Liver (tissue), 9 donors: Measurements from ENCODE around the gene SREBF1. TPM values are rescaled to one million over a fixed set of nuclear protein-coding genes. Genes with fewer than 3 reads are reported as not detected.

ENCODE experiments used
- DNase-seq: peaks from one replicate; pipeline ENCODE4 v3.0.0-alpha.2; 2017; ENCODE audit warnings: low spot score
- H3K27ac ChIP-seq, 2 donors: one replicate each; pipeline ENCODE4 v1.7.0; 2013; ENCODE audit warnings: inconsistent platforms in 2 of 2, low read length in 2 of 2, control low read depth in 1 of 2, low read depth in 1 of 2, mild to moderate bottlenecking in 1 of 2
- H3K27me3 ChIP-seq, 4 donors: one replicate each; pipeline versions ENCODE4 v1.6.1 to v1.7.0; 2013; ENCODE audit warnings: low read length in 3 of 4, inconsistent platforms in 1 of 4, mild to moderate bottlenecking in 1 of 4, moderate library complexity in 1 of 4; ENCODE audit not compliant: control insufficient read depth in 4 of 4, insufficient read depth in 4 of 4
- H3K36me3 ChIP-seq, 4 donors: one replicate each; pipeline versions ENCODE4 v1.6.1 to v1.7.0; 2013; ENCODE audit warnings: low read length in 3 of 4, mild to moderate bottlenecking in 3 of 4, low read depth in 1 of 4, moderate library complexity in 1 of 4; ENCODE audit not compliant: control insufficient read depth in 4 of 4, insufficient read depth in 3 of 4
- H3K4me1 ChIP-seq, 4 donors: one replicate each; pipeline versions ENCODE4 v1.6.1 to v1.7.0; 2013; ENCODE audit warnings: low read length in 3 of 4, mild to moderate bottlenecking in 3 of 4, moderate library complexity in 1 of 4; ENCODE audit not compliant: control insufficient read depth in 4 of 4, insufficient read depth in 4 of 4
- H3K4me3 ChIP-seq, 3 donors: one replicate each; pipeline versions ENCODE4 v1.6.1 to v1.7.0; 2013; ENCODE audit warnings: low read length in 3 of 3, control low read depth in 1 of 3, low read depth in 1 of 3, mild to moderate bottlenecking in 1 of 3
- H3K9ac ChIP-seq, 2 donors: one replicate each; pipeline ENCODE4 v1.7.0; 2013; ENCODE audit warnings: low read length in 2 of 2, mild to moderate bottlenecking in 2 of 2, moderate library complexity in 2 of 2, control low read depth in 1 of 2, low read depth in 1 of 2
- H3K9me3 ChIP-seq, 4 donors: one replicate each; pipeline versions ENCODE4 v1.6.1 to v1.7.0; 2013; ENCODE audit warnings: low read length in 3 of 4; ENCODE audit not compliant: control insufficient read depth in 4 of 4
- EGR1 ChIP-seq, 2 donors: IDR thresholded peaks; 2 replicates each; pipeline ENCODE4 v1.6.1; 2016 to 2018; ENCODE audit warnings: antibody characterized with exemption in 2 of 2, low read depth in 2 of 2
- FOXA1 ChIP-seq: IDR thresholded peaks from 2 replicates; pipeline ENCODE4 v1.6.1; 2016; ENCODE audit warnings: antibody characterized with exemption
- HNF4A ChIP-seq, 2 donors: conservative IDR thresholded peaks; 2 replicates each; pipeline ENCODE4 v1.6.1; 2016; ENCODE audit warnings: antibody characterized with exemption in 2 of 2, mild to moderate bottlenecking in 2 of 2
- HNF4G ChIP-seq: IDR thresholded peaks from 2 replicates; pipeline ENCODE4 v1.6.1; 2016; ENCODE audit warnings: antibody characterized with exemption
- JUND ChIP-seq, 2 donors: IDR thresholded peaks; 2 replicates each; pipeline ENCODE4 v1.6.1; 2016; ENCODE audit warnings: antibody characterized with exemption in 2 of 2
- MAX ChIP-seq: IDR thresholded peaks from 2 replicates; pipeline ENCODE4 v1.6.1; 2016; ENCODE audit warnings: antibody characterized with exemption
- NR2F2 ChIP-seq: IDR thresholded peaks from 2 replicates; pipeline ENCODE4 v1.6.1; 2016; ENCODE audit warnings: antibody characterized with exemption
- RAD21 ChIP-seq, 2 donors: IDR thresholded peaks; 2 replicates each; pipeline ENCODE4 v1.6.1; 2016; ENCODE audit warnings: antibody characterized with exemption in 2 of 2, mild to moderate bottlenecking in 2 of 2
- REST ChIP-seq: IDR thresholded peaks from 2 replicates; pipeline ENCODE4 v1.6.1; 2016; ENCODE audit warnings: antibody characterized with exemption, mild to moderate bottlenecking
- RXRA ChIP-seq, 2 donors: IDR thresholded peaks; 2 replicates each; pipeline ENCODE4 v1.6.1; 2017 to 2018; ENCODE audit warnings: antibody characterized with exemption in 2 of 2, mild to moderate bottlenecking in 1 of 2
- SP1 ChIP-seq: IDR thresholded peaks from 2 replicates; pipeline ENCODE4 v1.6.1; 2018; ENCODE audit warnings: antibody characterized with exemption, mild to moderate bottlenecking
- TAF1 ChIP-seq: conservative IDR thresholded peaks from 2 replicates; pipeline ENCODE4 v1.6.1; 2016; ENCODE audit warnings: antibody characterized with exemption, mild to moderate bottlenecking
- YY1 ChIP-seq: IDR thresholded peaks from 2 replicates; pipeline ENCODE4 v1.6.1; 2016; ENCODE audit warnings: antibody characterized with exemption, mild to moderate bottlenecking
- WGBS: extraction: QIAGEN DNeasy Blood & Tissue Kit; methylation state at CpG from one replicate; pipeline ENCODE4 v1.1.7; 2013; 5-methylcytosine and 5-hydroxymethylcytosine counted together
- polyA plus RNA-seq, 2 donors: library from polyadenylated mRNA; stranded (reverse) in 1 of 2; unstranded in 1 of 2; fragments of 200-250 nt in 1 of 2; fragments of >200 nt in 1 of 2; fragmentation: Nextera tagmentation in 1 of 2; extraction: Ambion mirVana in 1 of 2; gene quantifications; one replicate each; pipeline versions ENCODE4 v1.2.1 to v1.2.3, GENCODE V29; 2013 to 2015
- total RNA-seq, 2 donors: library from RNA; depleted of rRNA; stranded (reverse); fragments of >200 nt; gene quantifications; one replicate each; pipeline ENCODE4 v1.2.3, GENCODE V29; 2014
- TF ChIP-seq, protein P1 (sequence below): IDR thresholded peaks from 2 replicates; pipeline ENCODE4 v1.6.1; 2016; ENCODE audit warnings: antibody characterized with exemption
- TF ChIP-seq, protein P2 (sequence below): IDR thresholded peaks from 2 replicates; pipeline ENCODE4 v1.6.1; 2016; ENCODE audit warnings: antibody characterized with exemption
- TF ChIP-seq, protein P3 (sequence below): fragments of 150-350 bp; IDR thresholded peaks from 2 replicates; pipeline ENCODE4 v1.5.1; 2017; ENCODE audit warnings: improper control_type of control experiment, low read depth, low read length; ENCODE audit not compliant: missing input control
- donor health status: healthy.
- donor health status: healthy.
- donor health status: healthy.
- donor health status: healthy.
- donor health status: healthy.

Gene SREBF1
- total and polyA plus RNA-seq, 4 donors, result 66.8 to 133 (median 101) TPM

DNA sequence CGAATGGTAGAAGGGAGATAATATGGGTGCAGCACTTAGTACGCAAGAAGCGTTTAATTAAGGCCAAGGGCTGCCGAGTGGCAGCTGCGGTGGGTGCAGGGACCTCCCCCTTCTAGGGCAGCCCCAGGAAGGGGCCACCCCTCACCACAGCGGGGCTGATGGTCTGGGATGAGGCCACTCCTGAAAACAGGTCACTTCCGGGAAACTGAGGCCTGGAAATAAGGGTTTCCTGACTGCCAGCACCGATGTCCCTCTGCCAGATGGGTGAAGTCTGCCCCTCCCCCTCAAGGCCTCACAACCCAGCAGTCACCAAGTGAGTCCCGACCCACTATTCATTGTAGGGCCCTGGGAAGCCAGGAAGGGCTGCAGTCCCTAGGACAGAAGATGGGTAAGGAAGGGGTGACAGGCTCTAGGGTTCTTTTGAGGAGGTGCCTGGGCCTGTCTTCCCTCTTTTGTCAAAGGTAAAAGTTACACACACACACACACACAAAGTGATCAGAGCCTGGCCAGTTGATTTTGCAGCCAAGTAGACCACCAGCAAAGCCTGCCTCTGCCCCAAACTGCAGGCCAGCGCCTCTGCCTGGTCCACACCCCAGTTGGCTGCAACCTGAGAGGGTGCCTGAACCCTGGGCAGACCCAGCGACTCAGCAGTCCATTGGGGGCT is 12.5 kb downstream of the SREBF1 start:
- no peaks in the 10 kb centered on the region for H3K36me3 ChIP-seq
- peak overlapping the region in 1 of 2 donors; percentile 46 for H3K9ac ChIP-seq
- H3K27me3 ChIP-seq, result no peaks in the 10 kb centered on the region
- no peaks in the 10 kb centered on the region for H3K9me3 ChIP-seq
- TF ChIP-seq NR2F2, result peak; percentile 2
- no peak for TF ChIP-seq FOXA1
- TF ChIP-seq EGR1 (IDR thresholded peaks at IDR 0.05; ENCODE audit: low read depth in 2 of 2), result no peak
- TF ChIP-seq SP1, result peak; percentile 7
- TF ChIP-seq RXRA (IDR thresholded peaks at IDR 0.05), result peak; percentile 22 to 53
- TF ChIP-seq TAF1, result peak; percentile 12
- H3K4me3 ChIP-seq, result peak overlapping the region in 1 of 3 donors; percentile 18
- peak overlapping the region; percentile 91 to 93 for H3K27ac ChIP-seq
- WGBS, result 20% methylated on average over 11 of the region's 11 CpGs
- H3K4me1 ChIP-seq, result peaks cover 38 to 91% (median 65%) of the 10 kb centered on the region in 4 donors
- DNase-seq, result no peak

GRCh38 chr17:17823433-17824118 is 13.2 kb downstream of the SREBF1 start:
- no peak for TF ChIP-seq HNF4G
- no peak for TF ChIP-seq JUND (IDR thresholded peaks at IDR 0.05)
- TF ChIP-seq YY1, result peak; percentile 36
- no peak for TF ChIP-seq TAF1
- TF ChIP-seq MAX, result peak; percentile 52
- TF ChIP-seq RXRA (IDR thresholded peaks at IDR 0.05), result peak; percentile 95 to 99
- peak; percentile 92 for TF ChIP-seq NR2F2
- TF ChIP-seq HNF4A (conservative IDR thresholded peaks at IDR 0.05), result peak; percentile 35 to 36
- TF ChIP-seq, protein P1, sequence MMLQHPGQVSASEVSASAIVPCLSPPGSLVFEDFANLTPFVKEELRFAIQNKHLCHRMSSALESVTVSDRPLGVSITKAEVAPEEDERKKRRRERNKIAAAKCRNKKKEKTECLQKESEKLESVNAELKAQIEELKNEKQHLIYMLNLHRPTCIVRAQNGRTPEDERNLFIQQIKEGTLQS, result no peak
- peak; percentile 88 for TF ChIP-seq SP1
- TF ChIP-seq, protein P2, sequence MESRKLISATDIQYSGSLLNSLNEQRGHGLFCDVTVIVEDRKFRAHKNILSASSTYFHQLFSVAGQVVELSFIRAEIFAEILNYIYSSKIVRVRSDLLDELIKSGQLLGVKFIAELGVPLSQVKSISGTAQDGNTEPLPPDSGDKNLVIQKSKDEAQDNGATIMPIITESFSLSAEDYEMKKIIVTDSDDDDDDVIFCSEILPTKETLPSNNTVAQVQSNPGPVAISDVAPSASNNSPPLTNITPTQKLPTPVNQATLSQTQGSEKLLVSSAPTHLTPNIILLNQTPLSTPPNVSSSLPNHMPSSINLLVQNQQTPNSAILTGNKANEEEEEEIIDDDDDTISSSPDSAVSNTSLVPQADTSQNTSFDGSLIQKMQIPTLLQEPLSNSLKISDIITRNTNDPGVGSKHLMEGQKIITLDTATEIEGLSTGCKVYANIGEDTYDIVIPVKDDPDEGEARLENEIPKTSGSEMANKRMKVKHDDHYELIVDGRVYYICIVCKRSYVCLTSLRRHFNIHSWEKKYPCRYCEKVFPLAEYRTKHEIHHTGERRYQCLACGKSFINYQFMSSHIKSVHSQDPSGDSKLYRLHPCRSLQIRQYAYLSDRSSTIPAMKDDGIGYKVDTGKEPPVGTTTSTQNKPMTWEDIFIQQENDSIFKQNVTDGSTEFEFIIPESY, result no peak
- peak in 1 of 2 donors; percentile 50 for TF ChIP-seq RAD21 (IDR thresholded peaks at IDR 0.05)
- TF ChIP-seq EGR1 (IDR thresholded peaks at IDR 0.05; ENCODE audit: low read depth in 2 of 2), result no peak
- TF ChIP-seq, protein P3, sequence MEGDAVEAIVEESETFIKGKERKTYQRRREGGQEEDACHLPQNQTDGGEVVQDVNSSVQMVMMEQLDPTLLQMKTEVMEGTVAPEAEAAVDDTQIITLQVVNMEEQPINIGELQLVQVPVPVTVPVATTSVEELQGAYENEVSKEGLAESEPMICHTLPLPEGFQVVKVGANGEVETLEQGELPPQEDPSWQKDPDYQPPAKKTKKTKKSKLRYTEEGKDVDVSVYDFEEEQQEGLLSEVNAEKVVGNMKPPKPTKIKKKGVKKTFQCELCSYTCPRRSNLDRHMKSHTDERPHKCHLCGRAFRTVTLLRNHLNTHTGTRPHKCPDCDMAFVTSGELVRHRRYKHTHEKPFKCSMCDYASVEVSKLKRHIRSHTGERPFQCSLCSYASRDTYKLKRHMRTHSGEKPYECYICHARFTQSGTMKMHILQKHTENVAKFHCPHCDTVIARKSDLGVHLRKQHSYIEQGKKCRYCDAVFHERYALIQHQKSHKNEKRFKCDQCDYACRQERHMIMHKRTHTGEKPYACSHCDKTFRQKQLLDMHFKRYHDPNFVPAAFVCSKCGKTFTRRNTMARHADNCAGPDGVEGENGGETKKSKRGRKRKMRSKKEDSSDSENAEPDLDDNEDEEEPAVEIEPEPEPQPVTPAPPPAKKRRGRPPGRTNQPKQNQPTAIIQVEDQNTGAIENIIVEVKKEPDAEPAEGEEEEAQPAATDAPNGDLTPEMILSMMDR, result no peak
- TF ChIP-seq REST, result peak; percentile 50
- under 1% methylated on average over 69 of the region's 69 CpGs for WGBS
- peak overlapping the region; percentile 76 to 84 for H3K9ac ChIP-seq
- H3K27ac ChIP-seq, result peak overlapping the region; percentile 91 to 93
- peak overlapping the region; percentile 62 to 85 (median 77) for H3K4me3 ChIP-seq
- peak; percentile 85 for DNase-seq
- peaks cover 0 to 3% (median 1%) of the 10 kb centered on the region in 4 donors for H3K36me3 ChIP-seq
- peaks cover 39 to 94% (median 68%) of the 10 kb centered on the region in 4 donors for H3K4me1 ChIP-seq
- H3K9me3 ChIP-seq, result no peaks in the 10 kb centered on the region
- H3K27me3 ChIP-seq, result no peaks in the 10 kb centered on the region
